Measurements from ENCODE around the gene TBX19.

Gene TBX19

DNA sequence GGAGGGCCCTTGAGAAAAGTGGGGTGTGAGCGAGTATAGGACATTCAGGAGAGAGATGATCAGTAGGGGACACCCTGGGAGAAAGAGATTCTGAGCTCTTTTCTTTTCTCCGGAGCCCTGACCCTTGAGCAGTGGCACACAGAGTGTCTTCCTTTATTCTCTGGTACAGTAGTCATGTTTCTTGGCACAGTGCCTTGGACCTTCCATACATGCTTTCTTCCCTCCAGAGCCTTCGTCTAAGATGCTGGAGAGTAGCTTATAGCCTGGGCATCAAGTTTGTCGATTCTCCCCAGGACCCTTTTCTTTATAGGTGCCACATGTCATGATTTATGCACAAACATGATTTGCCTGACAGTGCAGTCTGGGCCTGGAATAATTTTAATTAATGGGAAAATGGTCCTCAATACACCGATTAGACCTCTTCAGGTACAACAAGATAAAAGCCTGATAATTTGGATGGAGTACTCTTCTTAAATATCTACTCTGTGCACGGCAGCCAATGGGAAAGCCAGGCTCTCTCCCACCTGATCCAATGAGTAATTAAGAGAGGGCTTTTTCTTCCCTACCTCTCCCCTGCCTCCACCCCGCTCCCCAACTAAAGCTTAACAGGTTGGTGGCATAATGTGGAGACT, at the start of gene TBX19:
TBX19 (plus strand) TSS at position 582 of the 632 bp plus-strand sequence. CDS start 214 bp downstream, outside the sequence.
- no peak for DNase-seq

DNA sequence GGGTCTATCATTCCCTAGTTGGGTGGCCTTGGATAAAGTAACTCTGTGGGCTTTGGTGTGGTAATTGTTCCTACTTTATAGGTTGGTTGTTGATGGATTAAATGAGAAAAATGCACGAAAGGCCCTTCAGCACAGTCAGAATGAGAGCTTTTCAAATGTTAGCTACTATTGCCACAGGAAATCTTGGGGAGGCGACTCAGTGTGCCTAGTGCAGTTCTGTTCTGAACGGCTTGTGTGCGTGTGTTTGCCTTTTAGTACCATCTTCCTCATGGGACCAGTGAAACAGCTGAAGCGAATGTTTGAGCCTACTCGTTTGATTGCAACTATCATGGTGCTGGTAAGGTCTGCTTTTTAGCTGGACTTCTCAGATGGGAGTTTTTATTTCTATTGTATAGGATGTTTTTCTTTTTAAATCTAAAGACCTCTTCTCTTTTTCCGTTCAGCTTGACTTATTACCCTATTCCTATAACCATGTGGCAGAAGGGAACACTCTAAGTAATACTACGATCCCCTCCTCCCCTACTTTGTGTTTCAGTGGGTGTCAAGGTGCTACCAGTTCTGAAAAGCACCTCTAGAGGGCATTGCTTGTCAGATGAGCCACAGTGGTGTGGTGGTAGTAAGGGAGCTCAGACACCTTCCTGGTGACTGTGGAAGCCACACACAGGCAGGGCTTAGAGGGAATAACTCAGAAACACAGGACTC, 45.7 kb upstream of the TBX19 start:
- peak; percentile 36 for DNase-seq

GRCh38 chr1:168235548-168235885, 45.2 kb upstream of the TBX19 start:
- no peak for DNase-seq

- DNase-seq: no peak
Observed at GRCh38 chr1:168235937-168236336, 44.7 kb upstream of the TBX19 start.

DNA sequence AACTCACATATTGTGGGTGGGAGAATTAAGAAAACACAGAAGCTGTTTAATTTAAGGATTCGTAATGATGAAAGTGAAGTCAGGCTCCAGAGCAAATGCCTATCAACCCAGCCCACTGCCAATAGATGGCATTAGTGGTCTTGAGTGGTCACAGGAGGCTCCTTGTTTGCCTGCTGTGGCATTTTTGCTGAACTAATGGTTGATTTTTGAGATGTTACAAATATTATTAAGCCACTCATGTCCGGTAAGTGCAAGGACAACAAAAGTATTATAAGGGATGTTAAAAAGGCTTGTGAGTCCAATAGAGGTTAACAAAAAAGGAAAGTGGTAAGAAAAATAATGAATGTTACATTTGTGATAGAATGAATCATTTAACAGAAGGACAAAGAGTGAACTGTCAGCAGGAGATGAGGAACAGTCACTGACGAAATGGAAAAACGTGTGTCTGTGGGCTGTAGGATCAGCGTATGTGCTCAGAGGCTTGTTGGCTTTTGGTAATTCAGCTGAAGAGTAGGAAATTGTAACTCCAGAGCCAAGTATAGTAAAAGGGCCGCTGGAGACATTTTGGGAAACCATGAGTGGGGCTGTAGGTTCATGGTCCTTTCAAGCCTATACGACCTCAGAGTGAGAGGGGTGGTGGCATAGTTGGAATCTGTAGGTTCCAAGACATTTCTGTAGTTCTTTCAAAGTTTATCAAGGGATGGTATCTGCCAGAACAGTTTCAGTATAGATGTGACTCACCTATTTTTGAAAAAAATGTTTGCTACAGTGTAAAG, 43.7 kb upstream of the TBX19 start:
- DNase-seq: peak; percentile 15

- no peak for DNase-seq
Observed at GRCh38 chr1:168243198-168243597, 37.5 kb upstream of the TBX19 start.

DNA sequence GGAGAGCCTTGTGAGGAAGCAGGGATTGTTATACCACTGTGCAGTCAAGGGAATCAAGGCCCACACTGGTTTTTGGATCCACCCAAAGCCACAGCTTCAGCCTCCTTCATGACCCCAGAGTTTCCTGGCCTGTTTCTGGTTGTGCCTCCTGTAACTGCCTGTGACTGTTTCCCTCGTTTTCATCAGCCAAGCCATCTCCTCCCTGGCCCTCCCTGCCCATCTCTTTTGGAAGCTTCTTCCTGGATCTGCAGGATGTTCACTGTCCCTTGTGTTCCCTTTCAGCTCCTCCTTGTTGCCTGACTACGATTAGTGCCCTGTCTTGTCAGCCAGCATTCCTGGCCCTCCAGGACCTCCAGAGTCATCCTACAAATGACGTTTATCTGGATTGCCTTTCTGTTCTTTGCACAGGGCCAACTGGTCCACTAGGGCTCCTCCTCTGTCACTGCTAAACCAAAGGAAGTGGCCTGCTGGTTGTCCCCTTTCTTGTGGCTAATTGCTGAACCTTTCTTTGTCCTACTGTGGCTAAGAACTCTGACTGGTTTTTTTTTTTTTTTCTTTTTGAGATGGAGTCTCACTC, 37.0 kb upstream of the TBX19 start:
- DNase-seq: no peak

GRCh38 chr1:168245042-168245441, 35.6 kb upstream of the TBX19 start:
- DNase-seq: no peak

DNA sequence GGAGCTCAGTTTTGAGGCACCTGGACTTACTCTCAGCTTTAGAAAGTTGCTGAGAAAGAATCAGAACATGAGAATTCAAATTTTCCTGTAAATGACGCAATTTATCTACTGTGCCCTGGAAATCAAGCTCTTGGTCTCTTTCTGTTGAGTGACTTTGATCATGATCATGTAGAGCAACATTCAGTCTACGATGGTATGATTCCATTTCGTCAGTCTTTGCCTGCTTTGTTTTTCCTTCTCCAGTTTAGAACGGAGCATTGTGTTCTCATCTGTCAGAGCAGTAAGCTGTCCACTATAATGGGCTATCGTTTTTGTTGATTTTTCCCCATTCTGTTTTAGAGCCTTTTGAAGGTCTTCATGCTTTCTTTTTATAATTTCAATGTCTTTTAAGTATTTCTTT, 34.2 kb upstream of the TBX19 start:
- DNase-seq: no peak

DNA sequence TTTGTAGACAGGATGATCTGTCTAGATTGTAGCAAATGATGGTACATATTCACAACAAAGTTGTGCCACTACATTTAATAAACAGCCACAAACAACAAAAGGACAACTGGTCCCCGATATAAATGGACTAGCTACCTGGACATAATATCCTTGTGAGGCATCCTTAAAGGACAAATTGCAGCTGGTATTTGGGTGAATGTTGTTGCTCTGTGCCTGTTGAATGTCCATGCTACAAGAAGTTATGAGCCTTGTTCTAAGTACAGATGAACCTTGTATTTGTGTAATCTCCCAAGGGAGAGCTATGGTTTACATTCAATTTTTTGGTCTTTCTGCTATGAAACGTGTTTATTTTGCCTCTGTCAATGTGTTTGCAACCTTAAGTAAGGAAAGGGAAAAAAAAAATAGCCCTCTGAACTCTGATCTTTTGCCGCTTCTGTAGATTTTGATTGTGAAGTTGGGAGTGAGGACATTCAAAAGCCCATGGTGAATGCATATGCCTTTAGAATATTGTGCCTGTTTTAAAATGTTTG, 28.4 kb upstream of the TBX19 start:
- no peak for DNase-seq

GRCh38 chr1:168256164-168256563, 24.5 kb upstream of the TBX19 start:
- no peak for DNase-seq

- no peak for DNase-seq
Observed at GRCh38 chr1:168257397-168257796, 23.3 kb upstream of the TBX19 start.

DNA sequence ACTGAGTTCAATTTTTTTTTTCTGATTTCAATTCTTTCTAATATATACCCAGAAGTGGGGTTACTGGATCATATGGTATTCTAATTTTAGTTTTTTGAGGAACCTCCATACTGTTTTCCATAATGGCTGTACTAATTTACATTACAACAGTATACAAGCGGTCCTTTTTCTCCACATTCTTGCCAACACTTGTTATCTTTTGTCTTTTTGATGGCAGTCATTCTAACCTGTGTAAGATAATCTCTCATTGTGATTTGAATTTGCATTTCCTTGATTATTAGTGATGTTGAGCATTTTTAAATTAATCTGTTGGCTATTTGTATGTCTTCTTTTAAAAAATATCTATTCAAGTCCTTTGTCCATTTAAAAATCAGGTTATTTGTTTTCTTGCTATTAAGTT, 21.1 kb upstream of the TBX19 start:
- no peak for DNase-seq

GRCh38 chr1:168260393-168260792, 20.3 kb upstream of the TBX19 start:
- DNase-seq: no peak

- DNase-seq: no peak
Observed at GRCh38 chr1:168261390-168261789, 19.3 kb upstream of the TBX19 start.

GRCh38 chr1:168263130-168263529, 17.5 kb upstream of the TBX19 start:
- DNase-seq: no peak

- DNase-seq: no peak
Observed at GRCh38 chr1:168264296-168264695, 16.4 kb upstream of the TBX19 start.

DNA sequence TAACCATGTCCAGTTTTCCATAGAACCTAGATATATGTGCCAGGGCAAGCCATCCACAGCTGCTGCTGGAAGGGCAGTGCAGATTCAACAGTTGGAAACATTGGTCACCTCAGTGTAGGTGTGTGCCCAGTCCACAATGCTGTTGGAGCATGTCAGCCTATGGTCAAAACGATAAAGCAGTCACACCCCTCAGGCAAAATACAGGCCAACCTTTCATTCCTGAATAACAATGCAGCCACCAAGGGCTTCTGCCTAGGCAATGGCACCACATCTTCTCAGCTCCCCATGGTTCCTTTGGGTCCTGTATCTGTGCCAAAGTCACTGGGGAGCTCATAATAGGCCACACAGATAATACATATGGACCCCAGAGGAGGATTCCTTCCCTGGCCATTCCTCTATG, 15.1 kb upstream of the TBX19 start:
- no peak for DNase-seq

DNA sequence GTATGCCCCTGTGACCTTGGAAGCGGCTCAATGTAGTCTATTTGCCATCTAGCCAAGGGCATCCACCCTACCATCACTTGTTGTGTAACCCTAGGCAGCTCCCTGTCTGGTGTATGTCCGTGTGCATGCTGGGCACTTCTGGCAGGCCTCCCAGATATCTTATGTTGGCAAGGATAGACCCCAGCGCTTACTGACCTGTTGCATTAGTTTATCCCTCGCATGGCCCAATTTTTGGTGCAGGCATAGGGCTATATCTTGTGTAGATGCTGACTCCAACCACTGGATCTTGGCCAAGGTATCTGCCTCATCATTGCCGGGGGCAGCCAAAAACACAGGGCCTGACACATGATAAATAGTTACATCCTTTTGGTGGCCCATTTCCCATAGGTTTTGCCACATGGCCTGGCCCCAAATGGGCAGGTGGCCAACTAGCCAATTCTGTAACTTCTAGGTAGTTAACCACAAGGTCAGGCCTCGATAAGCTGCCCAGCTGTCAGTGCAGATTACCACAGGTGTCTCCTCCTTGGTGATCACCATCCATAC, 14.0 kb upstream of the TBX19 start:
- no peak for DNase-seq

DNA sequence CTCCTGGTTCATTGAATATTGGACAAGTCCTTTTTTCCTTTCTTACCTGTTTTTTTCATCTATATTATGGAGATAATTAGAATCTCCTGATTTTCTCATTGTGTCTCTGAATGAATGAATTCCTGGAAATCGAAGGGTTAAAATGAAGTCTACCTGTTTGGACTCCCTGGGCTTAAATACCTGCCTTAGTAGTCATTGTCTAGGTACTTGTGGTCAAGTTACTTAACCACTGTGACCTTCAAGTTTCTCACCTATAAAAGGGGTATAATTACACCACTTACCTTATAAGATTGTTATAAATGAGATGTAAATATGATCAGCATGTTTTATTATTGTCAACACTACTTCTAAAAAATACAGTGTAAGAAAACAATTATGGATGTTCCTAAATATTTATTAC, 9.0 kb upstream of the TBX19 start:
- DNase-seq: no peak

- DNase-seq: no peak
Observed at GRCh38 chr1:168273575-168273974, 7.1 kb upstream of the TBX19 start.

DNA sequence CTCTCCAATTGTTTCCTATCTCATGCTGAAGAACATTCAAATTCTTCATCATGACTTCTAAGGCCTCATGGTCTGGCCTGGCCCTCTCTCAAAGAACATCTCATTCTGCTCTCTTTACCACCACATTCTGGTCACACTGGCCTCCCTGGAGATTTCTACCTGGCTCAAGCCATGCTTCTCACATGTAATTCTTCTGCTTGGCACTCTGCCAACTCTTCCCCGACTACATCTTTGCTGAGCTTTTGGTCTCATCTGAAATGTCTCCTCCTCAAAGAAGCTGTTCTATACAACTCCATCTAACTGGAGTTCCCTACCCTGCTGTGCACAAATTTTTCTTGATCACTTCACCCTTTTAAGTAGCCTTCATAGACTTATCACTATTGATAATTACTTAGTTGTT, 1.4 kb upstream of the TBX19 start:
- DNase-seq: no peak

DNA sequence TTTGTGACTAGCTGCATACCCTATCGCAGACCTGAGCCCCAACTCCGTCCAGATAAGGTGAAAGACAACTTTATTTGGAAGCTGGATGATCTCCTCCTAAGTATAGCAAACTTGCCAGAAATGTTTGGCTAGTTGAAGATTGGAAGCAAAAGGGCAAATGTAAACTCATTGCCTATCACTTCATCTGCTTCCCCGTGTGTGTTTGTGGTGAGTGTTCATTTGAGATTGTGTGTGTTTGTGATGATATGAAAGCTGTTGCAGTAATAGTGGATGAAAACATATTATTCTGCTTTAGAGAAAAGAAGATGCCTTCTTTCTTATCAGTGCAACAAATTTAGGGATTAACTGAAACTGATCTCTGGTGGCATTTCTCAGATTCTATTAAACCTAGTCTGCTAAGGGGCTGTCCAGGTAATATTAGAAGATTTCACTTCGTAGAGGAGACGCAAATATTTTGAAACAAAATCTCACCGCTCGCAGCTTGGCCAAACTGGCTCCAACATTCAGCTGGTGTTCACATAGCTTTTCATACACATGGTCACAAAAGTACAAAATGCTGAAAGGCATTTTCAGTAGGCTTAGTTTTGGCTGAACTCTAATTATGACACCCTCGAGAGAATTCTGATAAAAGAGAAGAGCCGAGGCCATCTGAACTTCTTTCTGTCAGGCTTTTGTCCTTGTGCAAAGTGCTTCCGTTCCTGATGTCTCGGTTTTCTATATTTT, 1.1 kb downstream of the TBX19 start:
- DNase-seq: no peak

All from activated naive CD4-positive, alpha-beta T cell treated with Interleukin-2 at 50 U/mL for 16 hours (primary cell).